Lower leg skin (tissue), 4 donors: Measurements from ENCODE around the gene FASTK. TPM values are rescaled to one million over a fixed set of nuclear protein-coding genes. Genes with fewer than 3 reads are reported as not detected.

Experiments used
- DNase-seq, 2 donors: peaks; one replicate each; pipeline ENCODE4 v3.0.0-alpha.2; 2019; ENCODE audit warnings: low spot score in 2 of 2
- H3K4me3 ChIP-seq: fragments of 200-600 bp; sonication (generic); 2 replicates; pipeline ENCODE4 v1.5.1; 2017; ENCODE audit warnings: mild to moderate bottlenecking, low read depth; ENCODE audit not compliant: poor library complexity, severe bottlenecking
- CTCF ChIP-seq, 3 donors: fragments of 450-650 bp; IDR thresholded peaks; one replicate each; pipeline ENCODE4 v1.5.1; 2016; ENCODE audit warnings: antibody characterized with exemption in 3 of 3, mild to moderate bottlenecking in 3 of 3, moderate library complexity in 2 of 3
- POLR2A ChIP-seq, 2 donors: fragments of 450-650 bp; IDR thresholded peaks; one replicate each; pipeline ENCODE4 v1.6.1; 2016 to 2017; ENCODE audit warnings: antibody characterized with exemption in 2 of 2, mild to moderate bottlenecking in 1 of 2, moderate library complexity in 1 of 2
- WGBS, 2 donors: methylation state at CpG; one replicate each; pipeline ENCODE4 v1.1.5; 2018; 5-methylcytosine and 5-hydroxymethylcytosine counted together
- intact Hi-C: fragments of 100-400 bp; cut with DNase I; formaldehyde crosslinking; loops from one replicate; pipeline ENCODE4 v1.15.0; 2023; ENCODE audit warnings: low total_unique reads
- total RNA-seq, 4 donors: library from RNA; depleted of rRNA; stranded (reverse); fragments of >200 nt; gene quantifications; one replicate each; pipeline ENCODE4 v1.1.0, GENCODE V29; 2016

Gene FASTK
- total RNA-seq, 4 donors from 2014 or later = 47.4 to 80.7 (median 69.0) TPM

GRCh38 chr7:151116603-151117440 is 36.2 kb upstream of the FASTK start:
- no peak for DNase-seq

GRCh38 chr7:151115836-151116418 is 35.3 kb upstream of the FASTK start:
- DNase-seq = peak; percentile 73 to 92
- intact Hi-C loops = loop anchor here (10.0 kb wide), 1 partner anchor 221 kb away; no protein-coding TSS in a partner anchor
- peak overlapping the region; percentile 7 for H3K4me3 ChIP-seq
- TF ChIP-seq POLR2A (IDR thresholded peaks at IDR 0.05) = no peak
- TF ChIP-seq CTCF (IDR thresholded peaks at IDR 0.05) = no peak
- 49 to 63% methylated on average over 13 to 14 of the region's 14 CpGs for WGBS, 2 donors

More at GRCh38 chr7:151116603-151117440, 36.2 kb upstream of the FASTK start:
- intact Hi-C loops = loop anchor here (10.0 kb wide), 1 partner anchor 222 kb away; no protein-coding TSS in a partner anchor
- TF ChIP-seq CTCF (IDR thresholded peaks at IDR 0.05) = no peak
- TF ChIP-seq POLR2A (IDR thresholded peaks at IDR 0.05) = no peak
- 69 to 71% methylated on average over 25 to 27 of the region's 27 CpGs for WGBS, 2 donors
- H3K4me3 ChIP-seq = no peak overlapping the region

DNA sequence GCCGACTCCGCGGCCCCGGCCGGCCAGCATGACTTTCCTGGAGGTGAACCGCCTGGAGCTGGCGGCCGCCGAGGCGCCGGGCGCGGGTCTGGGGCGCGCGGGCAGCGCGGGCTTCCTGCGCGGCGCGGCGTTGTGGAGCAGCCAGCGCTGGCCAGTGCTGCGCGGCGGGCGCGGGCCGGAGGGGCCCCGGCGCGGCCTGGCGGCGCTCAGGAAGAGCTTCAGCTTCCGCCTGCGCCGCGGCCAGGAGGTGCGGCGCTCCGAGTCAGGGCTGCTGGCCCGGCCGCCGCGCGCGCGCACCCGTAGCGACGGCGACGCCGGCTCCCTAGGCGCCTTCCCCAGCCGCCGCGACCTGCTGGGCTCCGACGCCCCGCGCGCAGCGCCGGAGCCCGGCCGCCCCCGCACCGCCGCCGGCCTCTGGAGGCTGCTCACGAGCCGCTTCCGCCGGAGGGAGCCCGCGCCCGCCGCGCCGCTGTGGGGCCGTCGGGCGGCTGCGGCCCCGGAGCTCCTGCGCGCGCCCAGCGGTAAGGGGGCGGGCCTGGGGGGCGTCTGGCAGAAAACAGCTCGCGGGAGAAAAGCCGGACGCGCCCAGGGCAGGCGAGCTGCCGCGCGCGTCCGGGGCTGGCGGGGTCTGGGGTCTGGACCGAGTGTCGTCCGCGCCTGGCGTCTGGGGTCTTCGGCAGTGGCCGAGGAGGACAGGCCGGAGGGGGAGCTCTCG is 34.7 kb upstream of the FASTK start:
- TF ChIP-seq CTCF (IDR thresholded peaks at IDR 0.05) (no peak), POLR2A (IDR thresholded peaks at IDR 0.05) (no peak)

GRCh38 chr7:151114151-151115090 is 33.8 kb upstream of the FASTK start:
- 32 to 48% methylated on average over 43 to 49 of the region's 101 CpGs for WGBS, 2 donors
- intact Hi-C loops = loop anchor here (5.0 to 10.0 kb wide), 2 partner anchors 87 to 220 kb away; partner anchors contain the start of gene ABCB8
- DNase-seq = no peak
- no peak overlapping the region for H3K4me3 ChIP-seq
- TF ChIP-seq POLR2A (IDR thresholded peaks at IDR 0.05) = no peak
- no peak for TF ChIP-seq CTCF (IDR thresholded peaks at IDR 0.05)

More for the DNA sequence above, 34.7 kb upstream of the FASTK start:
- DNase-seq = no peak
- H3K4me3 ChIP-seq = peak overlapping the region; percentile 7
- WGBS, 2 donors = 28 to 29% methylated on average over 27 to 31 of the region's 114 CpGs
- intact Hi-C loops = loop anchor here (10.0 kb wide), 1 partner anchor 220 kb away; no protein-coding TSS in a partner anchor
